NCI-H1694 treated with DMSO at 0.1 percent for 48 hours (cell line): ENCODE measurements around the gene HCFC1.

Experiments
- DNase-seq: peaks from one replicate; lab custom pipeline; 2025; lab: John Stamatoyannopoulos, UW

Gene HCFC1

DNA sequence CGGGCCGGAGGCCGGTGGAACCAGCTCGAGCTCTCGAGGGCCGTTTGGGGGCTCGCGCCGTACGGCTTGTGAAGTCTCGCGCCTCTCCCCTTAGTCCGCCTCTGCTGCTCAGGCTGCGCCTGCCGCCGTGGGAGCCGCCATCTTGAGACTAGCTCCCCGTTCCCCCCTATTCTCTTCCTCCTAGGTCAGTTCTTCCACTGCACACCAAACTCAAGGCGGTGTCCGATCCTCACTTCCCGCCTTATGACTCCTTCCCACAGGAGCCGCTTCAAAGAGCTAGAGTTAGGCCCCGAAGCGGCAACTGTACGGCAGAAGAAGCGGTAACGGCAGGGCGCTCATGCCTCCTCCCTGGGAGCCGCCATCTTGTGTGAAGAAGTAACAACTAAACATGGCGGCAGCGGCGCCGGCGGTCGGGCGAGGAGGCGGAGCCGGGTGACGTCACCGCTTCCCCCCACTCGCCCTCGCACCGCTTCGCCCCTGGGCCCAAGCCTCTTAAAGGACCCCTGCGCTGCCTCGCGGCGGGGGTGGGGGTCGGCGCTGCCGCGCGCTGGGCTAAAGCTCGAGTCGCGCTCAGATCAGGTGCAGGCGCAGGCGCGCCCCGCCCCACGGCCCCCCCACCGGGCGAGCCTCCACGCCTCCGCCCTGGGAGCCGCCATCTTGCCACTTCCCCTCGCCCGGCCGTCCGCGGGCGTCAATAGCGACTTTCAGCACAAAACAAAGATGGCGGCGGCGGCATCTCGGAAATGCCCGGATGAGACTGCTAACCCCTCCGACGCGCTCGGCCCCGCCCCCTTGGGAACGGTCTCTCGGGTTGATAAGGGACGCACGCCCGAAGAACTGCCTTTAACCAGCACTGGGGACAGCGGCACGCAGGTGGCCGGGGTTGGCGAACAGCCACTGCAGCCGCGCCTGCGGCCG is at the start of gene HCFC1:
TSS of gene HCFC1 (minus strand) at position 369 of the 918 bp plus-strand sequence. CDS start 978 bp downstream, outside the sequence.
- DNase-seq, result peak; percentile 91

DNA sequence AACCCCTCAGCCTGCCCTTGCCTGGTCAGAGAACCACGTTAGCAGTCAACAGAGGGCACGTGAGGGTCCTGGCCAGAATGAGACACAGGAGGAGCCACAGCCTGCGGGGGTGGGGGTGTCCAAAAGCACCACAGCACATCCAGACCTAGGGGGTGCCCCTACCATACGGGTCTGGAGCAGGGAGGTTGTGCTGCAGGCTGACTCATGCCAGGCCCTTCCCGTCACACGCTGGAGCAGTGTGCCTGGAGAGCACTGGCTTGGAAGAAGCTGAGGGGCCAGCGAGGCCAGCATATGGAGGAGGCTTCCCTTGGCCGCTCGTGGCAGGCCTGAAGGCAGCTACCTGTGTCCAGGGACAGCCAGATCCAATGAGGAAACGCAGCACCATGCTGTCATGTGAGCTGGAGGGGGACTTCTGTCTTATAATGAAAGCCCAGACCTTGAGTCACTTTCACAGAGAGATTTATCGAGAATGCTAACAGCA is 49.6 kb upstream of the HCFC1 start:
- no peak for DNase-seq

DNA sequence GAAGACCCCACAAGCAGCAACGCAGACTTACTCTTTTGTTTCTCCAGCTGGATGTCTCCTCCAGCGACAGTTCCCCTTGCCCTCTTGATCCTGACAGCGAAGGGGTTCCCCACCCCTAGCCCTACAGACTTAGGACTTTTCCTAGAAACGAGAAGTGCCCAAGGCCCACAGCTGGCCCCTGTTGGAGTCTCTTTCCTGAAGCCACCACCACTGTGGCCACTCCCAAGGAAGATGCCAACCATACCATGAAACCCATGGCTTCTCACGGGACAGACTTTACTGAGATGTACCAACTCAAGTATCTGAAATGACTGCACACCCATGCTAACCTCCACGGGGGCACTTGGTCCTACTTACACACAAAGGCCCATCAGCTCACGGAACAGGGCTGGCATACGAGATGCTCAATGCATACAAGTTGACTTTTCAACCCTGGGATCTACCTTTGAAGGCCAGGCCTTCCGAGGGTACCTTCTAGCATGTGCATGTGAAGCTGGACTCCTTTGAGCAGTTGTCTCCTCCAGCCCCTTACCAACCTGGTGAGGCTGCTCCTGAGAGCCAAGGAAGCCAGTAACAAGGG is 49.0 kb upstream of the HCFC1 start:
- DNase-seq, result no peak

DNA sequence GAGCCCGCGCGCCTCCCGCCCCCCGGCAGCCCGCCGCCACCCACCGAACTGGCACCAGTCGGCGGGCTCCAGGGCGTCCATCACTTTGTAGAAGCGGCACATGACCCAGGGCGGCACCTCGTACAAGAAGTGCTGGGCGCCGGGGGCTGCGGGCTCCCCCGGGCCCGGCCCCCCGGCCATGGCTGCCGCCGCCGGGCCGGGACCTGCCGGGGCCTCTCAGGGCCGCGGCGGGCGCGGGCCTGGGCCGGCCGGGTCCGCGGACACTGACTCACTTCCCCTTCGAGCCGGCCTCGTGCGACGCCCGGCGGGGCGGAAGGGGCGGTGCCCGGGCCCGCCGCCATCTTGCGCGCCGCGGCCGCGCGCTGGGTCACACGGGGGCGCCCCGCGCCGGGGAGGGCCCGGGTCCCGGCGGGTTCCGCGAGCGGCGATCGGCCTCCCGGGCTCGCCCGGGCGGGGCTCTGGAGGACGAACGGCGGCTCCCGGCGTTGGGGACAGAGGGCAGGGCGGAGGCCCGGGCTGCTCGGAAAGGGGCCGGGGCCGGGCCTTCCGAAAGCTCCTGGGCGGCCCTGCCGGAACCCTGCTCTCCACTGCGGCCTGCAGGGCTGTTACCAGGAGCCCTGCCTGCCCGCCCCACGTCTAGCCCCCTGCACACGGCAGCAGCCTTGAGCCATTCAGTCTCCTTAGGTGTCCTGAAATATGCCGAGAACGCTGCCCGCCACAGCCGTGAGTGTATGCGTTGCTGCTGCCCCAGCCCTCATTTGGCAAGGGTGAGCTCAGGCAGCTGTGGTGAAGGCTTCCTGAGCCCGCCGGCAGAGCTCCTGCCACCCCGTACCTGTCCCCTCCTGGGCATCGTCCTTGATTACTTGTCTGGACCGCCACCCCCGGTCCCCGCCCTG is 48.3 kb upstream of the HCFC1 start, which contains the start of gene IRAK1:
TSS of gene IRAK1 (minus strand) at position 270 of the 896 bp plus-strand sequence. CDS start at position 180, 90 bp downstream.
- DNase-seq, result no peak

DNA sequence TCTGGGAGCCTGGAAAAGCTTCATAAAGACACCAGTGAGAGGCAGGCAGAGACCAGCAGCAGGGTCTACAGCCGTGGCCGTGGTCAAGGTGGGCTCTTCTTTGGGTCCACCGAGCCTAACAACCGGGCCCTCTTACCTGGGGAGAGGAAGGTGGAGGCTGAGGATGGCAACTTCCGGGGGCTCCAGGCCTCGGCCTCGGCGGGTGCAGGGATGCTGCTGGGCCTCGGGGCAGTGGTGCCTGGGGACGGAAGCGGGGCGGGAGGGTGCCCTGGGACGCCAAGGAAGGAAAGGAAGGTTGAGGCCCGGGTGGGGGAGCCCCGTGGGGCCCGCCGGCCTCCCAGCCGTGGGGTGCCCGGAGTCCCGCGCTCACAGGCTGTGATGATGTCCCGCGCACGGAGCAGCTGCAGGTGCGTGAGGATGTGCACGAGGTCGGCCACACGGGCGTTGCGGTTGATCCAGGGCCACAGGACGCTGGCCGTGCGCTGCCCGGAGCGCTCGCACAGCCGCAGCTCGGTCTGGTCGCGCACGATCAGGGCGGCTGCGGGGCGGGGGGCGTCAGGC is 47.5 kb upstream of the HCFC1 start:
- no peak for DNase-seq

DNA sequence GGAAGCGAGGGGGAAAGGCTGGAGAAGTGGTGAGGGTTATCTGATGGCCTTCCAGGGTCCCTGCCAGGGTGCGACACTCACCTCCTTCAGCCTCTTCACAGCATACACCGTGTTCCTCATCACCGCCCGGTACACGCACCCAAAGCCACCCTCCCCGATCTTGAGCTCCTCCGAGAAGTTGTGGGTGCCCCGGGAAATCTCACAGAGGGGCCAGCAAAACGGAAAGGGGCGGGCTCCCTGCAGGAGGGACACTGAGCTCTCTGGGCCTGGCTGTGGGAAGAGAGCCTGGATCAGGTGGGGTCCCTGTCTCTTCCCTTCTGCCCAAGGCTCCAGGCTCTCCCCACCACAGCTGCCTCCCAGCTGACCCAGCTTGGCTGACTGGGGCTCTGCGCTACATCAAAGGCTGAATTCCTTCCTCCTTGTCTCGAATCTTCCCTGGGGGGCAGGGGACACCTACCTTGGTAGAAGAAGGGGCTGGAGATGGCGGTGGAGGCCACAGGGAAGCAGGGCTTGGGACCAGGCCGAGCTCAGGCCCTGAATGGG is 47.0 kb upstream of the HCFC1 start:
- DNase-seq, result no peak

DNA sequence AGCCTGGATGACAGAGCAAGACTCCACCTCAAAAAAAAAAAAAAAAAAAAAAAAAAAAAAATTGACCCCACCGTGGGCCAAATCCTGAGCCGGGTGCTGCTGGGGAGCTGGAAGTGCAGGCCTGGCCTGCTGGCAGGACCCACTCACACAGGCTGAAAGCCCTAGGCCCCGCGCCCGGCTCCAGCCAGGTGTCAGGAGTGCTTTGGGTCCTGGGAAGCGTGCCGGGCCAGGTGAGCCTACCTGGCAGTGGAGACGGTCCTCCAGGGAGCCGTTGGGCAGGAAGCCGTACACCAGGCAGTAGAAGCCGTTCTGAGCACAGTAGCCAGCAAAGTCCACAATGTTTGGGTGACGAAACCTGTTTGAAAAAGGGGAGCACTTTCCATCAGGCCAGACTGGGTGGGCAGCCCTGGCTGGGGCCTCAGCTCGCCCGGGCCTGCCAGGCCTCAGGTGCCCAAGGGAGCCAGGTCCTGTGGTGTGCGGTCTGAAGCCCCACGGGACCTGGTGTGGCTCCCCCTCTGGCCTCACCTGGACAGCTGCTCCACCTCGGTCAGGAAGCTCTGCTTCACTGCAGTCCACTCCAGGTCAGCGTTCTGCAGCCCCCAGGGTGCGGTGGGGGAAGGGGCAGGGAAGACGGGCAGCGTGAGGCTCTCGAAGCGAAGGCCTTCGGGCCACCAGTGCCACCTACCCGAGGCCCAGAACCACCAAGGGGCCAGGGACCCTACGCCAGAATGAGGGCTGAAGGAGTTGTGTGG is 46.3 kb upstream of the HCFC1 start:
- DNase-seq, result no peak

DNA sequence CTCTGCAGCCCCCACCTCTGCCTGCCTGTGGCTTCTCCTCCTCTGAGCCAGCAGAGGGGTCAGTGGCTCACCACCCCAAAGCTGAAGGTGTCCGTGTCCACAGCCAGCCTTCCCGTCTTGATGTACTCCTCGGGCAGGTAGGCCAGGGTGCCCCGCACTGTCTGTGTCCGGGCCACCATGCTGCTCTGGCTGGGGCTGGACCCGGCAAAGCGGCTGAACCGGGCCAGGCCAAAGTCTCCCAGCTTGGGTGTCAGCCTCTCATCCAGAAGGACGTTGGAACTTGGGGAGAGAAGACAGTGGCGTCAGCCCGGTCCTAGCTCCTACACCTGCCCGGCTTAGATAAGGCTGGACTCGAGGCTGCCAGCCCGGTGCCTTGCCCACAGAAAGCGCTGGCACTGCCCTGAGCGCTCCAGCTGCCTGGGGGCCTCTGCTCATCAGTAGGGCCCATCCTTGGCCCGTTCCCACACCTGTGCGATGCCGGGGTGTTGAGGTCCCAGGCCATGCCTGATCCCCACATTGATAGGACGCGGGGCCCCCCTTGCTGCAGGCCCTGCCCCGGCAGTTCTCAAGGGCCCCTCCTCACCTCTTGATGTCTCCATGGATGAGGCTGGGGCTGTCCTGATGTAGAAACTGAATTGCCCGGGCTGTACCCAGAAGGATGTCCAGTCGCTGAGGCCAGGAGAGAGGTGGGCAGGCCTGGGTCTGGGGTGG is 44.9 kb upstream of the HCFC1 start:
- no peak for DNase-seq

DNA sequence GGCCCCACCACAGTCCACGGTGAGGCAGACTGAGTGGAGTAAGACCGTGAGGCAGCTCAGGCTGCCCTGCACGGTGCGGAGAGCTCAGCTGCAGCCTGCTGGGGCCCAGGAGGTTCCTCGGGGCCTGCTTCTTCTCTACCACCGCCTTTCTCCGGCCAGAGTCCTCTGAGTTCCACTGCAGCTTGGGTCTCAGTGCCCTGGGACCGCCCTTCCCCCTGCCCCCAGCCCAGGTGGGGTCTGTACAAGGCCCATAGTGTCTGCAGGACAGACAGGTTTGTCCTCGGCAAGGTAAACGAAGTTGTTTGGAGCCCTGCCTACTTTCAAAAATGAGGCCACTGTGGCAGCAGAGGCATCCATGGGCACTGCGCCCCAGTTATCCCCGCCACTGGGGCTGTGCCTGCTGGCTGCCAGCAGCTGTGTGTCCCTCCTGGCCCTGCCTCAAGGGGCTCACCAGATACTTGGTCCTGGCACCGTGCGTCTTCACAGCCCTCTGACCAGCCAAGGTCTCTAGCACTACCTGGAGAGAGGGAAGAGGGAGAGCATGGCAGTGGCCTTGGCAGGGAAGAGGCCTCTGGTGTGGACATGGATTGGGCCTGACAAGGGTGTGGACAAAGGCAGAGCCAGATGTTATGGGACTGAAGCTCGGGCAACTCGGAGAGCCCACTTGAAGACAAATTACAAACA is 44.1 kb upstream of the HCFC1 start:
- no peak for DNase-seq

DNA sequence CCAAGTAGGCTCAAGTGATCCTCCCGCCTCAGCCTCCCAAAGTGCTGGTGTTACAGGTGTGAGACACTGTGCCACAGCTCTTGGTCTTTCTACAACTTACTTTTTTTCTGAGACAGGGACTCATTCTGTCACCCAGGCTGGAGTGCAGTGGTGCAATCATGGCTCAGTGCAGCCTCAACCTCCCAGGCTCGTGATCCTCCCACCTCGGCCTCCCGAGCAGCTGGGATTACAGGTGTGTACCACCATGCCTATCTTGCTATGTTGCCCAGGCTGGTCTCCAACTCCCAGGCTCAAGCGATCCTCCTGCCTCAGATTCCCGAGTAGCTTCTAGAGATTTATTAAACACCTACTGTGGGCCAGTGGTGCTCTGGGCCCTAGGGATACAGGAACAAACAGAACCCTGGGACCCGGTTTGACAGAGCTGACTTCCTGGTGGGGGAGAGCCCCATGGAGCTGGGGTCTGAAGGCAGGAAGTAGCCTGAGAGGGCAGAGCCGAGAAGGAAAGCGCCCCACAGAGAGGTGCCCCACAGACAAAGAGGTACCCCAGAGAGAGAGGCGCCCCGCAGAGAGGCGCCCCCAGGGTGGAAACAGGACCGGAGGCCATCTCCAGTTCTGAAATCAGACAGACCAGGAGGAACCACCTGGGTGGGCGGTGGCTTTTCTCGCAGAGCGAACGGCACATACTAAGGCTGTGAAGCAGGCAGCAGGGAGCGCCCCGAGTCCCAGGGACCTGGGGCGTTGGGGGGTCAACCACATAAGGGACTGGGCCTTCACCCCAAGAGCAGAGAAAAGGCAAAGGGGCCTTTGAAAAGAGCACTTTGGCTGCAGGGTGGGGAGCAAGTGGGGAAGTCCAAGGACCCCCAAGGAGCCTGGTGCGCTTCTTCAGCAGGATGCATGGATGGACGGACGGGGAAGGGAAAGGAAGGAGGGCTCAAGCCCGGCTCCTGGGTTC is 43.1 kb upstream of the HCFC1 start:
- DNase-seq, result no peak

DNA sequence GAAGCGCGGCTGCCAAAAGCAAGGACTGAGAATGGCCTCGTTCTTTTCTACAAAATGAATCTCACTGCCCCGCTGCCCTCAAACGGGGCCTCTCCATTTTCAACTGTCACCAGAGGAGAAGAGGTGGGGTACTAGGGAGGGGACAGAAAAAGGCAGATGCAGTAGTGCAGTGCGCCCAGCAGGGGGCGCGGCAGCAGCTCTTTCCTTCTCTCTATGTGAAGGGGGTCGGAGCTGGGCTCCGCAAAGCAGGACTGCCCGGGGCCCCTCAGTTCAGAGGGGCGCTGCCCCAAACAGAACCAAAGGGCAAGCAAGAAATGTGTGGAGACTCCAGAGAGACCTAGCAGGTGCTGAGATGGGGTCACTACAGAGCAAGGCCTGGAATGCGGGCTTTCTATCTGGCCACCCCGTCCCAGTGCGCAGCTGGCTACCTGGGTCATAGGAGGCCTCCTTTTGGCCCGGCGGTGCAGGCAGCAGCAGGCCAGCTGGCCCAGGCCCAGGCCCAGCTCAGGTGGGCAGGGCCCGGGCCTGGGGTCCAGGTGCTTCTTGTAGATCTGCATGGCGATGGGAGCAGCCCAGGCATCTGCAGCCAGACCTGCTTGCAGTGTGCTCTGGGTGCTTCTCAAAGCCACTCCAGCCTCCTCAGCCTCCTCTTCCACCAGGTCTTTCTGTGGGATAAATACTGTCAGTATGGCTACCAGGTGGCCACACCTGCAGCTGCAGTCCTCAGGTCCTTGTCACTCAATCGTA is 42.2 kb upstream of the HCFC1 start:
- peak; percentile 48 for DNase-seq

DNA sequence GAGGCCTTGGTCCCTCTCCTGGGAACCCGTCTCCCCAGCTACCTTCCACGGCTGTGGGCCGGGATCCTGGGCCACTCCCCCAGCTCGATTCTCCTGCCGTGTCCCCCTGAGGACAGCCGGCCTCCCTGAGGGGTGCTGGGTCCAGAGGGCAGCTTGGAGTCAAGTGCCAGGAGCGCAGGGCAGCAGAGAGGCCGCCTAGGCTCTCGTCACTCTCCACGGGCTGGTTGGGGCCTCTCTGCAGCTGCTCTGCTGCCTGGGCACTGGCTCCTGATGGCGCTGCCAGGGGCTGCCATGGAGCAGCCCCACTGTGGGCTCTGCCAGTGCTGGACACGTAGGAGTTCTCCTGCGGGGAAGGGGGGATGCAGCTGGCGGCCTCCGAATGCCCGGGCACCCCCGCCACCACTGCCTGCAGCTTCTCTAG is 41.4 kb upstream of the HCFC1 start:
- DNase-seq, result no peak

DNA sequence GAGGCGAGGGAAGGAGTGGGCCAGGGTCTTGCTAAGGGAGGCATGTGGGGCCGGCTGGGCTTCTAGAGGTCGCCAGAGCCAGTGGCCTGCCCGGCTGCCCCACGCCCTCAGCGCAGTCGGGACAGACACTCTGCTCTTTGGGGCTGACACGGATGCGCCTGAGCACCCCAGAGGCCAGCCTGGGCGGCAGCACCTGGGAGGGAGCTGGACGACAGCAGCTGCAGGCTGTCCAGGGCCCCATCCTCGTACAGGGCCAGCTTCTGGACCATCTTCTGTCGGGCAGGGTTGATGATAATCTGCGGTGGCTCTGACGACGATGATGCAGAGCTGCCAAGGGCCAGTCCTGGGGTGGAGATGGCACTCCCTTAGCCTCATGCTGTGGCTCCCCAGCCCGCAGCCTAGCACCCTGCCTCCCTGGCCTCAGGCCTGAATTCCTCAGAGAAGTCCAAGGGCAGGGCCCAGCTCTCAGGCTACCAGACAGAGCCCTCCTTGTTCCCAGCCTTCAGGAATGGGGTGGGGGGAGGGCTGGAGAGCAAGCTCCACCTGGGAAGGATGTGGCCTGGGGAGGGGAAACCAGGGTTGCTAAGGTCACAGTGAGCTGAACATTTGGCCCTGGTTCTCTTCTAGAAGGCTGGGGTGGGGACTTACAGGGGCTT is 40.8 kb upstream of the HCFC1 start:
- no peak for DNase-seq

DNA sequence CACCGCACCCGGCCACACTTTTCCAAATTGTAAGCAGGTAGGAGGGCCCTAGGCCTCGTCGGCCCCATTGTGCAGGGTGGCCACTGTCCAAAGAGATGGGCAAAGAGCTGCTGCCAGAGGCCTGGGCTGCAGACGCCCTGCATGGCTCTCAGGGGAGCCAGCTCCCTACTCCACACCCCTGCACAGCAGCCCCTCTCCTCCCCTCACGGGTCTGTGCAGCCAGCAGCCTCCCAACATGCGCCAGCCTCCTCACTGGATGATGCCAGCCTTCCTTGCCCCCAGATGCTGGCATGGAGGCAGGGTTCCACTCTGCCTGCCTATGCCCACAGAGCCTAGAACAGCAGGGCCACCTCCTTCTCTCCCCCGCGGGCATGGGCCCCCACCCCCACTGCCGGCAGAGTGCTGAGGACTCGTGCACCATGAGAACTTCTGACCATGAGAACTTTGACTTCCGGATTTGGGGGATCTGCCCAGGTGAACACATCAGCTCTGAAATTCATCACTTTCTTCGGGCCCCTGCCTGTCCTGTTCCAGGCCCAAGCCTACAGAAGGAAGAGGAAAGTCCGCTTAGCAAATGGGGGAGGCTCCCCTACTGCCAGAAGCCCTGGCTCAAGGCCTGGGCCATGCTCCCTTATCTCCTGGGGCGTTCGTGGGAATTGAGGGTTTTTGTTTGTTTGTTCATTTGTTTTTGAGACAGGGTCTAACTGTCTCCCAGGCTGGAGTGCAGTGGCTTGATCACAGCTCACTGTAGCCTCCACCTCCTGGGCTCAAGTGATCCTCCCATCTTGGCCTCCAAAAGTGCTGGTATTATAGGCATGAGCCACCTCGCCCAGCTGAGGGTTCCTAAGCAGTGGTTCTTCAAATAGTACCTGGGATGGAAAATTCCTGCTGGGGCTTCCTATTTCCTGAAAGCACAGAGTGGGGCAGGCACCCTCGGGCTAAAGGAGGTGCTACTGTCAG is 40.0 kb upstream of the HCFC1 start:
- DNase-seq, result no peak

DNA sequence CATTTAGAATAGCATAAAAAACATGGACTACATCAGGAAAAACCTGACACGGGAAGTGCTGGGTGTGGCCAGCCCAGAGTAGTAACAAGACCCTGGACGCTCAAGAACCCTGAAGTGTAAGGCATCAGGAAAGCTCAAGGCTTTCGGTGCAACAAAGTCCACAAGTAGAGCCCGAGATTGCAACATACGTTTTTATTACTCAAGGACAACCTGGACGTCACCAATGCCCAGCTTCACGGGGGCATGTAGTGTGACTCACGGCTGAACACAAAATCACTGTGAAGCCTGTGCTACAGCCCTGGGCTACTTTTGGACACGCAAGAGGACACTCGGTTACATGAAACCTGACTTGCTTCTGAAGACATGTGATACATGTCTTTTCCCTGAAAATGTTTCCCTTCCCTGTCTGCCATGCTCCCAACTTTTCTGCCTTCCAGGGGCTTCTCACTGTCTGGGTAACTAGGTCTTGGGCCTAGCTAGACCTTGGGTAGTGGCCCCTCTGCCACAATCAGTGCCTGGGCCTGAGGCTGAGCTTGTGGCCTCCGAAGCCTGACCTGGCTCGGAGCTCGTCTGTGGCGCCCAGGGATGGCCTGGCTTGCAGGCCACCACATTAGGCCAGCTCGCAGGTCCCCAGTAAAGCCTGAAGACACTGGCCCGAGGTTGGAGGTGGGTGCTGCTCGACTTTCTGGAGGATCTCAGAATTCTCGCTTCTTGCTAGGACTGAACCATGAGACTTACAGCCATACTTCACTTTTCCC is 38.9 kb upstream of the HCFC1 start:
- no peak for DNase-seq
